Activated naive CD8-positive, alpha-beta T cell (primary cell): ENCODE measurements around the gene NCKAP1.
"Not testable (repeated sequence)": the region's sequence is repeated elsewhere in the genome, so short reads cannot be mapped to it uniquely, and the experiment has no call there.

ENCODE experiments used
- H3K27ac Mint-ChIP-seq: one replicate; pipeline ENCODE4 v1.8.0; 2021; ENCODE audit warnings: mixed read lengths
- H3K27me3 Mint-ChIP-seq: one replicate; pipeline ENCODE4 v1.8.0; 2021; ENCODE audit warnings: mixed read lengths
- H3K36me3 Mint-ChIP-seq: one replicate; pipeline ENCODE4 v1.8.0; 2021; ENCODE audit warnings: mixed read lengths
- H3K4me1 Mint-ChIP-seq: one replicate; pipeline ENCODE4 v1.8.0; 2021; ENCODE audit warnings: low read depth, mixed read lengths
- H3K4me3 Mint-ChIP-seq: one replicate; pipeline ENCODE4 v1.8.0; 2021; ENCODE audit warnings: mild to moderate bottlenecking, mixed read lengths
- H3K9me3 Mint-ChIP-seq: one replicate; pipeline ENCODE4 v1.8.0; 2021; ENCODE audit warnings: low read depth, mixed read lengths

NCKAP1 gene

GRCh38 chr2:182906454-182906853, 131.8 kb downstream of the NCKAP1 start:
- Mint-ChIP-seq H3K4me3 (no peak overlapping the region), H3K4me1 (no peaks in the 10 kb centered on the region), H3K9me3 (no peaks in the 10 kb centered on the region), H3K36me3 (no peaks in the 10 kb centered on the region), H3K27me3 (peaks cover 5% of the 10 kb centered on the region), H3K27ac (no peak overlapping the region)

GRCh38 chr2:182904844-182905243, 133.4 kb downstream of the NCKAP1 start:
- Mint-ChIP-seq H3K4me3 (no peak overlapping the region), H3K9me3 (no peaks in the 10 kb centered on the region), H3K36me3 (no peaks in the 10 kb centered on the region), H3K27me3 (peaks cover 2% of the 10 kb centered on the region), H3K27ac (no peak overlapping the region), H3K4me1 (no peaks in the 10 kb centered on the region)

GRCh38 chr2:182903566-182903965, 134.7 kb downstream of the NCKAP1 start:
- Mint-ChIP-seq H3K27ac (no peak overlapping the region), H3K4me1 (no peaks in the 10 kb centered on the region), H3K27me3 (peaks cover 2% of the 10 kb centered on the region), H3K36me3 (no peaks in the 10 kb centered on the region), H3K4me3 (no peak overlapping the region), H3K9me3 (no peaks in the 10 kb centered on the region)

GRCh38 chr2:182901748-182902147, 136.5 kb downstream of the NCKAP1 start:
- H3K36me3 Mint-ChIP-seq, result no peaks in the 10 kb centered on the region
- no peak overlapping the region for H3K27ac Mint-ChIP-seq
- H3K4me3 Mint-ChIP-seq, result no peak overlapping the region
- H3K9me3 Mint-ChIP-seq, result no peaks in the 10 kb centered on the region
- peaks cover 2% of the 10 kb centered on the region for H3K27me3 Mint-ChIP-seq
- H3K4me1 Mint-ChIP-seq, result no peaks in the 10 kb centered on the region

- H3K4me3 Mint-ChIP-seq, result no peak overlapping the region
- no peaks in the 10 kb centered on the region for H3K4me1 Mint-ChIP-seq
- H3K27ac Mint-ChIP-seq, result no peak overlapping the region
- H3K27me3 Mint-ChIP-seq, result peaks cover 2% of the 10 kb centered on the region
- no peaks in the 10 kb centered on the region for H3K9me3 Mint-ChIP-seq
- H3K36me3 Mint-ChIP-seq, result no peaks in the 10 kb centered on the region
These were observed 139.5 kb downstream of the NCKAP1 start for GRCh38 chr2:182898718-182899117.

GRCh38 chr2:182897137-182897536, 141.1 kb downstream of the NCKAP1 start:
- peaks cover 2% of the 10 kb centered on the region for H3K27me3 Mint-ChIP-seq
- H3K4me3 Mint-ChIP-seq, result no peak overlapping the region
- no peaks in the 10 kb centered on the region for H3K4me1 Mint-ChIP-seq
- H3K27ac Mint-ChIP-seq, result no peak overlapping the region
- no peaks in the 10 kb centered on the region for H3K9me3 Mint-ChIP-seq
- H3K36me3 Mint-ChIP-seq, result no peaks in the 10 kb centered on the region

- Mint-ChIP-seq H3K36me3 (no peaks in the 10 kb centered on the region), H3K4me1 (no peaks in the 10 kb centered on the region), H3K4me3 (no peak overlapping the region), H3K9me3 (no peaks in the 10 kb centered on the region), H3K27me3 (no peaks in the 10 kb centered on the region), H3K27ac (no peak overlapping the region)
These were observed 142.5 kb downstream of the NCKAP1 start for GRCh38 chr2:182895798-182896197.

- no peak overlapping the region for H3K4me3 Mint-ChIP-seq
- H3K27ac Mint-ChIP-seq, result no peak overlapping the region
- H3K9me3 Mint-ChIP-seq, result no peaks in the 10 kb centered on the region
- H3K4me1 Mint-ChIP-seq, result no peaks in the 10 kb centered on the region
- no peaks in the 10 kb centered on the region for H3K36me3 Mint-ChIP-seq
- no peaks in the 10 kb centered on the region for H3K27me3 Mint-ChIP-seq
These were observed 143.1 kb downstream of the NCKAP1 start for GRCh38 chr2:182895169-182895568.

GRCh38 chr2:182894174-182894573, 144.1 kb downstream of the NCKAP1 start:
- Mint-ChIP-seq H3K27me3 (peaks cover 2% of the 10 kb centered on the region), H3K27ac (no peak overlapping the region), H3K9me3 (no peaks in the 10 kb centered on the region), H3K4me1 (no peaks in the 10 kb centered on the region), H3K36me3 (no peaks in the 10 kb centered on the region), H3K4me3 (no peak overlapping the region)

GRCh38 chr2:182893666-182894065, 144.6 kb downstream of the NCKAP1 start:
- H3K4me1 Mint-ChIP-seq, result no peaks in the 10 kb centered on the region
- no peaks in the 10 kb centered on the region for H3K36me3 Mint-ChIP-seq
- H3K9me3 Mint-ChIP-seq, result no peaks in the 10 kb centered on the region
- no peak overlapping the region for H3K27ac Mint-ChIP-seq
- no peak overlapping the region for H3K4me3 Mint-ChIP-seq
- H3K27me3 Mint-ChIP-seq, result peaks cover 2% of the 10 kb centered on the region

GRCh38 chr2:182893035-182893434, 145.2 kb downstream of the NCKAP1 start:
- H3K9me3 Mint-ChIP-seq, H3K4me1 Mint-ChIP-seq, H3K27me3 Mint-ChIP-seq, H3K27ac Mint-ChIP-seq, H3K4me3 Mint-ChIP-seq, H3K36me3 Mint-ChIP-seq: not testable (repeated sequence)

- Mint-ChIP-seq H3K4me3 (no peak overlapping the region), H3K27me3 (peaks cover 2% of the 10 kb centered on the region), H3K4me1 (no peaks in the 10 kb centered on the region)
These were observed 146.6 kb downstream of the NCKAP1 start for GRCh38 chr2:182891611-182892010.

GRCh38 chr2:182890773-182891378, 147.4 kb downstream of the NCKAP1 start:
- Mint-ChIP-seq H3K9me3 (no peaks in the 10 kb centered on the region), H3K27ac (no peak overlapping the region), H3K4me1 (no peaks in the 10 kb centered on the region), H3K36me3 (no peaks in the 10 kb centered on the region), H3K4me3 (no peak overlapping the region), H3K27me3 (peaks cover 2% of the 10 kb centered on the region)

More at GRCh38 chr2:182891611-182892010, 146.6 kb downstream of the NCKAP1 start:
- no peak overlapping the region for H3K27ac Mint-ChIP-seq
- no peaks in the 10 kb centered on the region for H3K36me3 Mint-ChIP-seq
- H3K9me3 Mint-ChIP-seq, result no peaks in the 10 kb centered on the region

GRCh38 chr2:182890305-182890704, 148.0 kb downstream of the NCKAP1 start:
- Mint-ChIP-seq H3K27me3 (peaks cover 2% of the 10 kb centered on the region), H3K4me3 (no peak overlapping the region), H3K36me3 (no peaks in the 10 kb centered on the region), H3K4me1 (no peaks in the 10 kb centered on the region), H3K27ac (no peak overlapping the region), H3K9me3 (no peaks in the 10 kb centered on the region)

- H3K4me1 Mint-ChIP-seq, result no peaks in the 10 kb centered on the region
- no peak overlapping the region for H3K27ac Mint-ChIP-seq
- no peak overlapping the region for H3K4me3 Mint-ChIP-seq
- no peaks in the 10 kb centered on the region for H3K36me3 Mint-ChIP-seq
- no peaks in the 10 kb centered on the region for H3K9me3 Mint-ChIP-seq
- peaks cover 2% of the 10 kb centered on the region for H3K27me3 Mint-ChIP-seq
These were observed 150.4 kb downstream of the NCKAP1 start for GRCh38 chr2:182887753-182888415.

- Mint-ChIP-seq H3K9me3 (no peaks in the 10 kb centered on the region), H3K27ac (no peak overlapping the region), H3K27me3 (peaks cover 2% of the 10 kb centered on the region), H3K4me3 (no peak overlapping the region), H3K4me1 (no peaks in the 10 kb centered on the region), H3K36me3 (no peaks in the 10 kb centered on the region)
These were observed 151.2 kb downstream of the NCKAP1 start for GRCh38 chr2:182887093-182887492.
